Measurements from ENCODE around the gene FAM98C.

FAM98C gene

DNA sequence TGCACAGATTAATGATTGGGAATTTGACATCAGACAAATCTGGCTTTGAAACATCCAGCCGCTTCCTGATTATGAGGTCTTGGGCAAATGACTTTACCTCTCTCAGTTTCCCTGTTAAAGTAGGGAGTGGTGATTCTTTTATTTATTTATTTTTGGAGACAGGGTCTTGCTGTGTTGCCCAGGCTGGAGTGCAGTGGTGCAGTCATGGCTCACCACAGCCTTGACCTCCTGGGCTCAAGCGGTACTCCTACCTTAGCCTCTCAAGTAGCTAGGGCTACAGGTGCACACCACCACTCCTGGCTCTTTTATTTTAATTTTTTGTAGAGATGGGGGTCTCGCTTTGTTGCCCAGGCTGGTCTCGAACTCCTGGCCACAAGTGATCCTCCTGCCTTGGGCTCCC, 25.8 kb upstream of the FAM98C start:
- no peak for DNase-seq (ENCODE audit: low read depth in 2 of 3, low spot score in 2 of 3)

DNA sequence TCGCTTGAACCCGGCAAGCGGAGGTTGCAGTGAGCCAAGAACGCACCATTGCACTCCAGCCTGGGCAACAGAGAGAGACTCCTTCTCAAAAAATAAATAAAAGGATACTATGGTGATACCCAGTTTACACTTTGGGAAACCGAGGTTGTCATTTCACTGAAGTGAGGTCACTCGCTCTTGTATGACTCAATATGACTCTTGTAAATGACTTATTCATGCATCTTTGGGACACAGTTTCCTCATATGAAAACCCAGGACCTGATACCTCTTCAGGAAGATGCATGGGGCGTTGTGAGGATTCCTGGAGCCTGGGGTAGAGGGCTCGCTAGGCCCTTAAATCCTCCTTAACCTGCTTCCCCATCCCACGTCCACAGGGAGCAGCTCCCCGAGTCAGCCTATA, 24.0 kb upstream of the FAM98C start:
- no peak for DNase-seq (ENCODE audit: low read depth in 2 of 3, low spot score in 2 of 3)

DNA sequence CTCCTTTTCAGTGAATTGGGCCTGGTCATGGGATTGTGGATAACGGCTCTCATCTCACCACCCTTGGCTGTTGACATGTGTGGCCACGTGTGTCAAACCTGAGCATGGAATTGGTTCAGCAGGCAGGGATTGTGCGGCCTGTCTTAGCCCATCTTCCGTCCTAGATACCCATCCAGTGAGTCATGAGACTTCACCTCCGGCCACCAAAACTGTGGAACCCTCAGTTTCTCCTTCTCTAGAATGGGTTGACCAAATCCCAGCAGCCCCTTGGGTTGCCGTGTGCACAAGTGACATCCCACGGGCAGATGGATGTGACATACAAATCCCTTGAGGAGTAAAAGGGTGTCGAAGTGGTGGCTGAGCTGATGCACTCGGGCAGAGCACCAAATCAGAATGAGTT, 21.8 kb upstream of the FAM98C start:
- no peak for DNase-seq (ENCODE audit: low read depth in 2 of 3, low spot score in 2 of 3)

DNA sequence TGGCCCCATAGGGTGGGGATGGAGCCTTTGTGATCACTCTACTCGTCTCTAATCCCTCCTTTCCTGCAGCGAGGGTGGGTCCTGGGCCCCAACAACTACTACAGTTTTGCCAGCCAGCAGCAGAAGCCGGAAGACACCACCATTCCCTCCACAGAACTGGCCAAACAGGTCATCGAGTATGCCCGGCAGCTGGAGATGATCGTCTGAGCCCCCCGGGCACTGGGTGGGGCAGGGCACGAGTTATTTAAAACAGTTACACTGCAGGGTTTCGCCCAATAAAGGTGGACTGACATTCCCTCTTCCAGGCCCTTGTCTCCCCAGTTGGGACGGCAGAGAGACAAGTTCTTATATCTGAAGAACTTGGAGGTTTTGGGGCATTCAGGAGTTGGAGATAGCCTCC, 19.7 kb upstream of the FAM98C start:
- no peak for DNase-seq (ENCODE audit: low read depth in 2 of 3, low spot score in 2 of 3)

DNA sequence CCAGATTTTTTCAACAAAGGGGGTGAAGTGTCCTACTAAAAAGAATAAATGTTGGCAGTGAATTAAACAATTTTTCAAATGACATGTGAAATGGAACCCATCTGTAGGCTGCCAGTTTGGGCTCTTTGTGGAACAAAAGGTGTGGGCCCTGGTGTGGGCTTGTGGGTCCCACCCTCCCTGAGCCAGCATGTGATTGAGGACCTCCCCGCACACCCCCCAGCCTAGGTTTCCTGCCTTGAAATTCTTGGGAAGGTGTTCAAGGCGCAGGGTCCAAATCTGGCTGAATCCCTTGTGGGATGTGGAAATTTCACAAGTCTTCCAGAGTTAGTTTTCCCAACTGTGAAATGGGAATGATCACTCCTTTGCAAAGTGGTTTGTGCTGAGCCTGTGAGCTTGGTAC, 19.1 kb upstream of the FAM98C start:
- no peak for DNase-seq (ENCODE audit: low read depth in 2 of 3, low spot score in 2 of 3)

DNA sequence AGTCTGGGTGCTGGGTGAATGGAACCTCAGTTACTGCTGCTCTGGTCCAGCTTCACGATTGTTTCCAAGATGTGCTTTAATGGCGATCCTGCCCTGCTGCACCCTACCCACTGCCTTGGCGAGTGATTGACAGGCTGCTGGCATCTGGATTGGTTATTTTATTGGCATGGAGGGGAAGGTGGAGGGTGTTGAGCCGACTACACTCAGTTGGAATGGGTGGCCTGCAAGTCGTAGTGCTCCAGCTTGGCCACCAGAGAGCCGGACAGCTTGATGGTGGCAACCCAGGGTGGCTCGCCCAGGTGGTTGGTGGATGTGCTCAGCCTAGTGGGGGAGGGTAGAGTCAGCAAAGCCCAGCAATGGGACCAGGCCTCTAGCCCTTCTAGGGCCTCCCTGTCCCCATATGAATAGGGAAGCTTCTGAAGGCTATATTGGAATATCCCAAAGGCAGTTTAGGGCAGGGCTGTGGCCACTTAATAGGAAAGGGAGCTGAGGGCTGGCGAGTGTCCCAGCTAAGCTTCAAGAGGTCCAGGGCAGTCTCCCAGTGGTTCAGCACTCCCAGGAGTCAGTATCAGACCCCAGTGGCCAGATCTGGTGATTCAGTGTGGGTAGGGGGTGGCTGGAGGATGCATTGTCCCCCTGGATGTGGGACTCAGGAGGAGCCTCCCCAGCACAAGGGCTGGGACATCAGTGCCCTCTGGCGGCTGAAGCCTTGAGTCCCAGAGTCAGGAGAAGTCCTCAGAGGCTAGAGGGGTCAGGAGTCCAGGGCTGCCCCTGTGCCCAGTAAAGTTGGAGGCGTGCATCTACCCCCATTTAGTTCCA, 18.5 kb upstream of the FAM98C start:
- DNase-seq (ENCODE audit: low read depth in 2 of 3, low spot score in 2 of 3), result no peak

DNA sequence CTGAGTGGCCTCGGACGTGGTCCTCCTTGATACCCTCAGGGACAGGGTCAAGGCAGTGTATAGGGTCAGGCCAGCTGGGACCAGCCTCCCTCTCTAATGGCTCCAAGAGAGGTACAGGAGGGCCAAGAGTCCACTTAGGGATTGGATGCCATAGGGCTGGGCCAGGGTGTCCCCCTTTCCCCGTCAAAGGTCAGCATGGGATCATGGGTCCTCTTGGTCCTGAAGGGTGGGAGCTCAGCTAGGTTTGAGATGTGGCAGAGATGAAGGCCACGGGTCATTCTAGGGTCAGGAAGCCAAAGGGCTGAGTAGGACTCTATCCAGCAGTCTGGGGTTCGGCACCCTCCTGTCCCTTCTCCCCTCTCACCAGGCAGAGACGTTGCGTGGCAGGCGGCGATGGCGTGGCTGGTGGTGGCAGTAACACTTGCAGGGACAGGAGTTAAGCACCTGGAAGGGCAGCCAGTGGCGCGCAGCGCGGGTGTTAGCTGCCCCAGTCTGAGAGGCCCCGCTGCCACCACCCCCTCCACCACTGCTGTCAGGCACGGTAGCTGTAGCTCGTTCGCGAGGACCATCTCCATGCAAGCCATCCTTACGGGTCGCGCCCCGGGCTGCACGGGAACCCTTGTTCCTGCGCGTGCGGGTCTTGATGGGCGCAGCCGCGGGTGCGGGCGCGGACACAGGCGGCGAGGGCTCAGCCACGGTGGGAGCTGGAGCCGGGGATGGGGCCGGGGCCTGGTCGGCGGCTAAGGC, 17.7 kb upstream of the FAM98C start:
- no peak for DNase-seq (ENCODE audit: low read depth in 2 of 3, low spot score in 2 of 3)

DNA sequence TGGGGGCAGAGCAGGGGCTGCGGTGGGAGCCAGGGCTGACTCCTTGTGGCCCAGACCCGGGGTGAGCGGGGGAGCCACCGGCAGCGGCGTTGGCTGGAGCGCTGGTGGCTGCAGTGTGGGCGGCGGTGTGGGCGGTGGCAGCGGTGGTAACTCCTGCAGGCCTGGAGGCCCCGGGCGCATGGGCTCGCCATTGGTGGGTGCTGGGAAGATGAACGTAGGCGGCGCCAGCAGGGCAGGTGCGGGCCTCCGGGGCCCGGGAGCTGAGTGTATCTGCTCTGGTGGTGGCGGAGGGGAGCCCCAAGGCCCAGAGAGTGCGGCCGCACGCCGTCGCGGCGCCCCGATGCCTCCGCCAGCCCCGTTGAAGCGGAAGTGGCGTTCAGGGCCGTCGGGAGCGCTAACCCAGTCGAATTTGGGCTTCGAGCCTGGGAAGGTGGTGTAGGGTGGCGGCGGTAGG, 17.1 kb upstream of the FAM98C start:
- no peak for DNase-seq (ENCODE audit: low read depth in 2 of 3, low spot score in 2 of 3)

DNA sequence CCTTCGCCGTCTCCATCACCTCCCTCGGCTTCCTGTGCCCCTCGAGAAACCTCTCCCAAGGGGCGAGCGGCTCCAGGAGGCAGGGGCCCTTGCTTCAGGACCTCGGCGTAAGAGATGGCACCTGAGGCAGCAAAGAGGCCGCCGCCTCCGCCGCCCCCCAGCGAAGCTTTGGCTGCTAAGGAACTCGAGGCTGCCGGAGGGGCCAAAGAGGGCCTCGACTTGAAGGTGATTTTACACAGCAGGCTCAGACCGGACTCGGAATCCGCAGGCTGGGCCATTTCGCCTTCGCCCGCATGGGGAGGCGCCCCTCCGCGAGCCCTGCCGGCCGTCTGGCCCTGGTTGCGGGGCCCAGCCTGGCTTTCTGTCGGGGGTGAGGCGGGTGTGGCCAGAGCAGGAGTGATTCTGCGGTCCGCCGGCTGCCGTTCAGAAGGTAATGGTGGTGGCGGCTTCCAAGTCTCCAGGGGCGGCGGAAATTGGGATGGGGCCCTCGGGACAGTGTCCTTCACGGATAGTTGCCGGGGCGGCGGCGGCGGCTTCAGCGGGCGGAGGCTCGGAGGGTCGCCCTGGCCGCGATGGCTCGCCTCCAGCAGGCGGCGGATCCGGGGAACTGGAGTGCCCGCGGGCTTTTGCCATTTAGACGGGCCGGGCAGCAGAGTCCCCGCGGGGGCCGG, 16.5 kb upstream of the FAM98C start:
- DNase-seq (ENCODE audit: low read depth in 2 of 3, low spot score in 2 of 3), result no peak

DNA sequence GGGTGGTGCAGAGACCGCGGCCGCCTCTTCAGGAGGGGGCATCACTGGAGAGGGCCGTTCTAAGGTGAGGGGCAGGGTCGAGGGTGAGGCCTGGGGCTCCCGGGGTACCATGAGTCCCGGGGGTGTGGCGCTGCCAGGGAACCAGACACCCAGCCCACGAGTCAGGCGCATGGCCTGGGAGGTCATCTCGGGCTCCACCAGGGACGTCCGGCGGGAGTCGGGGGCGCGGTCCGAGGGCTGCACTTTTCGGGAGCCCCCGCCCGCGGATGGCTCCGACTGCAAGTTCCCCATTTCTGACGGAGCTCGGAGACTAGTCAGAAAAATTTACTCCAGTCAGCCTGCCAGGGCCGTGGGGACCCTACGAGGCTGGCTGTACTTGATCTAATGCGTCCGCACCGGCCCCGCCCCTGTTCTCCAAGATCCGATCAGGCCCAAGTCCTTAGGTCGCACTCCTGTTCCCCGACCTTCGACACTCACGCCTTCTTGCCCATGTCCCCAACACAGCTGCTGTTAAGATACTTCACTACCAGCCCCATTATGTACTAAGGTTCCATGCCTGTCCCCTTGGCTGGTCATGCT, 15.8 kb upstream of the FAM98C start:
- no peak for DNase-seq (ENCODE audit: low read depth in 2 of 3, low spot score in 2 of 3)

DNA sequence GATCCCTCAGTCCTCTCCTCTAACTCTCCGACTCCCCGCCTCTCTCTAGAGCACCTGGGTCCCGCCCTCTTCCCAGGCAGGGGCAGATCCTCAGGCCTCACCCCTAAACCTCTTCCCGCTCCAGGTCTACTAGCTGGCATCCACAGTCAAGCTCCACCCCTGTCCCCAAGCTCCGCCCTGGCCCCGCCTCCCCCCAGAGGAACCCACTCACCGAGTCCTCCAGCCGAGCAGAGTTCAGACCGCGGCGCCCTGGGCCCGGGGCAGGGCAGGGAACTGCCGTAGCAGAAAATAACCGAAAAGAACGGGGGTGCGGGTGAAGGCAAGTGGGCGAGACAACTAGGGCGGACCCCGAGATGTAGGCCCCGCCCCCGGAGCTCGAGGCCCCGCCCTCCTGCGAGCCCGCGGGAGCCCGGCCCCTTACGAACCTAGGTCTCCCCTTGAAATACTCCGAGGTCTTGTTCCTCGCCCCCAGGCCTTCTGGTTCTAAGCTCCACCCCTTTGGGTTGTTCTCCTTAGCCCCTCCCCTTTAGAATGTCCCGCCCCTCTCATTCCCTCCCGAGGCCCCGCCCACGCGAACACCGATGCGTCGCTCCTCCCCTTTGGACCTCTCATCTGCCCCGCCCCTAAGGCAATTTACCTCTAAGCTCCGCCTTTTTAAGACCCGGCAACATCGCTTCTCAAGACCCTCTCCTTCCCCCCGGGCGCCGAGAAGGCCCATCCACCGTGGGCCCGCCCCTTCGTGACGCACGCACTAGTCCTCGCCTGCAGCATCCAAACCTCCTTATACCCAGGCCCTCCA, 15.1 kb upstream of the FAM98C start, which contains the start of gene GGN:
GGN (minus strand) TSS at position 485 of the 799 bp plus-strand sequence. CDS start 773 bp downstream, outside the sequence.
- DNase-seq (ENCODE audit: low read depth in 2 of 3, low spot score in 2 of 3), result peak; percentile 42 to 84 (median 58)

DNA sequence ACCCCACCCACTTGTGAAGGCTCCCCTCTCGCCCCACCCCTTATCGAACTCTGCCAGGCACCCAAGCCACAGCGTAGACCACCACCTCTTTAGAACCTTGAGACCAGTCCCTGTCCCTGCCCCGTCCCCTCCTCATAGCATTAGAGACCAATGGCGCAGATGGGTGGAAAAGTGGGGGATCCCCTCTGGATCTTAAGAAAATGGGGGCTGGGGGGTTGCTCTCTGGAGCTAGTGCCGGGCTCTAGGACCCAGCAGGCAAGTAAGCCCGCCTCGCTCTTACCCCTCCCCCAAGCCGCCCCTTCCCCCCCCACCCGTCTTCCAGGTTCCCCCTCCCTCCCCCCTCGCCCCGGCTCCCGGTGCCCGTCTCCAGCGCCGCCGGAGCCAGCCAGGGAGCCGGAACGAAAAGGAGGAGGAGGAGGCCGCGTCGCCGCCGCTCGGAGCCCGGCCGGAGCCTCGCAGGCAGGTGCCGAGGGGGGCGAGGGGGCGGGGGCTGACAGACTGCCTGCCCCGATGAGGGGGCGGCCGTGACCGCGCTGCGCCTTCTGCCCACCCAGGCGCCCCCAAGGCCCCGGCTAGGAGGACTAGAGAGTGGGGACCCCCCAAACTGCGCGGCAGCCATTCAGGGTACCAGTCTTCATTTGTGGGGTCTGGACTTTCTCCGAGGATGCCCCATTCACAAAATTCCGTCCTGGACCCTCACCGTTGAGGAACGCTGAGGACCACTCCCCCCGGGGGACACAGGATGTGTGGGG, 14.4 kb upstream of the FAM98C start, which contains the start of gene SPRED3:
SPRED3 (plus strand) TSS at position 349 of the 752 bp plus-strand sequence. CDS start 1,606 bp downstream, outside the sequence.
- no peak for DNase-seq (ENCODE audit: low read depth in 2 of 3, low spot score in 2 of 3)

DNA sequence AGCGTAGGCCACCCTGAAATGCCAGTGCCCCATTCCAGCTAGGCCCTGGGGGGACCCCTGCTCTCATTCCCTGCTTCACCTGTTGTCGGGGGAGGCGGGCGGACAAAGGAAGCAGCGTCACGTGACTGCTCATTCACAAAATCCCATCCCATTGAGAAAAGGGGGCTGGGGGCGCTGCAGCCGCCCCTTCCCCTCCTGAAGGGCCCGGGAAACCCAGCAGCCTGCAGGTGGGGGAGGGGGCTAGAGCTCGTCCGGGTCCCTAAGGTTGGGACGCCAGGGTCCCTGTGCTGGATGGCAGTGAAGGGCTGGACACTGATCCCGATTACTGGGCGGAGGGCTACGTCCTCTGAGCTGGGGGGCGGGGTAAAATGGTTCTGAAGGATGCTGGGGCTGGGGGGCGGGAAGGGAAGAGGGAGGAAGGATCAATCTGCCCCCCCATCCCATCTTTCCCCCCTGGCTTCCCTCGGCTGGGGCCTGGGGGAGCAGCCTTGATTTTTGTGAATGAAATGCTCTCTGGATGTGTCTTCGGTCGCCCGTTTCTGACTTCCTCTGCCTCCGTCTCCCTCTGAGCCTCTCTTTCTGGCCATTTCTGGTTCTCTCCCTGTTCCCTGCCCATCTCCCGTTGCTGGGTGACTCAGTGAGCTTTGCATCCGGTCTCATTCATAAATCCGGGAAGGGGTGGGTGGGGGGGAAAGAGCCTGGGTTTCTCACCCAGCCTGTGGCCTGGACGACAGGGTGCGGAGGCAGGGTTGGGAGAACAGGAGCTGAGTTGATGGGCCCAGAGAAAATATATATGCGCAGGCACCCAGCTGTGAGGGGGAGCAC, 13.6 kb upstream of the FAM98C start:
- no peak for DNase-seq (ENCODE audit: low read depth in 2 of 3, low spot score in 2 of 3)

DNA sequence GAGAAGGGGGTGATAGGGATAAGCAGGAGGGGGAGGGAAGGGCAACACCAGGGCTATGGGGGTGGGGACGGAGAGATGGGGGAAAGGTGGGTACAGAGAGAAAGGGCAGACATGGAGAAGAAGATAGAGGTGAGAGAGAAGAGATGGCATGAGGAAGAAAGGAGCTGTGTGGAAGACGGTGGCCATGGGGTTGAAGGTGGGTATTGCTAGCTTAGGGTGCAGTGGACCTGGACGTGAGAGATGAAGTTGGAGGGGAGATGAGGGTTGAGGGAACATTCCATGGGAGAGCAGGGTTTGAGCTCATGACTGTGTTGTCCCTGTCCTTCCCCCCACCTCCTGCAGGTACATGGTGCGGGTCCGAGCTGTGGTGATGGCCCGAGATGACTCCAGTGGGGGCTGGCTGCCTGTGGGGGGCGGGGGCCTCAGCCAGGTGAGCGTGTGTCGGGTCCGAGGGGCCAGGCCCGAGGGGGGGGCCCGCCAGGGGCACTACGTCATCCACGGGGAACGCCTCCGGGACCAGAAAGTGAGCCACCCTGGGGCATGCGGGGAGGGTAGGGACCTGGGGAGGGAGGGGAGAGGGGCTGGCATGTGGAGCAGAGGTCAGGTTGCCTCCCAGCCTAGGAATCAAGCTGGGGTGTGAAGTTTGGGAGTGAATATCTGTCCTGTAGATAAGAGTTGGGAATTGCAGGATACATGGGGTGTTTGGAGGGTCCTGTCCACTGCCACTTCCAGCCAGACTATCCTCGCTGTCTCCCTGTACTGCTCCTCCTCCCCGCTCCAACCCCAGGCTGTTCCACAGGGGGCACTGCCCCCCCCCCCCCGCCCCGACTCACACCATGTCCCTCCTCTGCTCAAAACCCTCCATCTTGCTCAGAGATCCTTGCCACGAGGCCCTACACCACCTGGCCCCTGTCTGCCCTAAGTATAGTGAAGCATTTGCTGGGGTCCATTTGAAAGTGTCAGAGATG, 12.7 kb upstream of the FAM98C start:
- no peak for DNase-seq (ENCODE audit: low read depth in 2 of 3, low spot score in 2 of 3)

DNA sequence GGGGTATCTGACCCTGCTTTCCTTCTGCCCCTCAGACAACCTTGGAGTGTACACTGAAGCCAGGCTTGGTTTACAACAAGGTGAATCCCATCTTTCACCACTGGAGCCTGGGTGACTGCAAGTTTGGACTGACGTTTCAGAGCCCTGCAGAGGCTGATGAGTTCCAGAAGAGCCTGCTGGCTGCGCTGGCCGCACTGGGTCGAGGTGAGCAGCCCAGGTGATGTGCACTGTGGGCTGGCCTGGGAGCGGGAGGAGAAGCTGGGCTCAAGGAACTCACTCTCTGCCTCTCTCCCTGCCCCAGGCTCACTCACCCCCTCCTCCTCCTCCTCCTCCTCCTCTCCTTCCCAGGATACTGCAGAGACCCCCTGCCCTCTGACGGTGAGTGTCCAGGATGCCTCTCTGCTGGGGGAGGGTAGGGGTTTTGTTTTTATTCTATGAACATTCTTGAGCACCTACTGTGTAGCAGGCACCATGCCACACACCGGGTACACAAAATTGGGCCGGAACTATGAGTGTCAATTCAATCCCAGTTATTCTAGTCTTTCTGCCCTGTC, 10.9 kb upstream of the FAM98C start:
- DNase-seq (ENCODE audit: low read depth in 2 of 3, low spot score in 2 of 3), result no peak

DNA sequence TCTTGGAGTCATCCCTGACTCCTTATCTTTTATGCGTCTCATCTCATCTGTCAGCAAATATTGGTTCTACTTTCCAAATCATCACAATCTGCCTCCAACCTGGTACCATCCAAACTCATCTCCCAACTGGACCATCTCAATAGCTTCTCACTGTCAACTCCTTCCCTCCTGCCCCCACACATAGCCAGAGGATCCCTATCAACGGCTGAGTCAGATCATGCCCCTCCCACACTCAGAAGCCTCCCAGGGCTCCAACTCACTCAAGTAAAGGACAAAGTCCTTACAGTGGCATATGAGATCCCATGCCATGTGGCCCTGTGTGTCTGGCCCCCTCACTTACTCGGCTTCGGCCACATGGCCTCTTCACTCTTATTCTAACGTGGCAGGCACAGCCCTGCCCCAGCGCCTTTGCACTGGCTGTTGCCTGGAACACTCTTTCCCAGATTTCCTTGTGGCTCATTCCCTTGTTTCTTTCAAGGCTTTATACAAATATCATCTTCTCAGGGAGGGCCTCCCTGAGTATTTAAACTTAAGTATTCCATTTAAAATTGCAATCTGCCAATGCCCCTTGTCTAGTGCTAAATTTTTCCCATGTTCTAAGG, 10.1 kb upstream of the FAM98C start:
- no peak for DNase-seq (ENCODE audit: low read depth in 2 of 3, low spot score in 2 of 3)

DNA sequence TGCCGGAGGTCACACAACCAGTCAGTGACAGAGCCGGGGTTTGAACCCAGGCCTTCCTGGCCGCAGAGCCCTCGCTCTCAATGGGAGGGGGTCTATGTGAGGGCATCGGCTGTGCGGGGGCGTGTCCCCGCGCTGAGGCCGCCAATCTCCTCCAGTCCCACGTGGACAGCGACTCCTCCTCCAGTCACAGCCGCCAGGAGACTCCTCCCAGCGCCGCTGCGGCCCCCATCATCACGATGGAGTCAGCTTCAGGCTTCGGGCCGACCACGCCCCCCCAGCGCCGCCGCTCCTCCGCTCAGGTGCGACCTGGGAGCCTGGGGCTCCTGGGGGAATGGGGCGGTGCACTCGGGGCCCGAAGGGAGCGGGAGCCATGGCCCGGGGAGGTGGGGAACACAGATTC, 8.4 kb upstream of the FAM98C start:
- peak in 2 of 3 experiments; percentile 36 to 60 for DNase-seq (ENCODE audit: low read depth in 2 of 3, low spot score in 2 of 3)
